K562 (cell line): ENCODE data around the gene FREM3. TPM values are rescaled to one million over a fixed set of nuclear protein-coding genes. Genes with fewer than 3 reads are reported as not detected.

ENCODE experiments used
- ATAC-seq: fragments of 200-7000 bp; cut with Tn5 transposase; 3 replicates; pipeline ENCODE4 v1.9.1; 2020; ENCODE audit warnings: moderate library complexity
- BruUV-seq: library from RNA; stranded (reverse); fragments of 400-500 nt; replicated peaks from 2 replicates; lab custom pipeline; 2021; lab: Mats Ljungman, UMichigan
- CTCF ChIA-PET: fragments of 300-600 bp; formaldehyde crosslinking; extraction: SDS; loops from one replicate; lab custom pipeline; 2021; ENCODE audit warnings: low intra/inter-chr PET ratio; lab: Yijun Ruan, JAX
- POLR2A ChIA-PET: fragments of 300-600, 350-650 bp; sonication (Branson Sonifier 250); formaldehyde crosslinking; extraction: SDS; loops from one replicate; lab custom pipeline; 2021; ENCODE audit warnings: antibody characterized with exemption, inconsistent platforms; lab: Yijun Ruan, JAX
- DNase-seq, 4 experiments: peaks; one replicate each; pipeline versions ENCODE4 v3.0.0 to v3.0.0-alpha.2; 2011 to 2018; ENCODE audit warnings: low spot score in 3 of 4, mixed read lengths in 3 of 4; ENCODE audit errors: extremely low read depth in 1 of 4
- FAIRE-seq: peaks from 2 replicates; lab custom pipeline; 2011; peaks lifted over from hg19 to GRCh38; lab: Jason Lieb, UNC
- H2AFZ ChIP-seq: 2 replicates; pipeline ENCODE4 v1.6.0; 2011; ENCODE audit warnings: low read depth, low read length, control low read depth, inconsistent platforms
- H3K27ac ChIP-seq: fragments of 200-600 bp; 3 replicates; pipeline ENCODE4 v1.8.0; 2011; ENCODE audit warnings: low read depth, mild to moderate bottlenecking, control low read depth, inconsistent platforms, low read length, moderate library complexity, mixed read lengths; ENCODE audit errors: extremely low read depth
- H3K27me3 ChIP-seq, 2 experiments: fragments of 300-600 bp in 1 of 2; 2 replicates in 1 of 2; 3 replicates in 1 of 2; pipeline versions ENCODE4 v1.6.0 to v1.8.0; 2011; ENCODE audit warnings: inconsistent platforms in 2 of 2, low read length in 2 of 2, mild to moderate bottlenecking in 1 of 2, mixed read lengths in 1 of 2, moderate library complexity in 1 of 2; ENCODE audit not compliant: control insufficient read depth in 2 of 2, insufficient read depth in 2 of 2
- H3K36me3 ChIP-seq: fragments of 300-600 bp; 3 replicates; pipeline ENCODE4 v1.8.0; 2011; ENCODE audit warnings: mild to moderate bottlenecking, low read length, inconsistent platforms; ENCODE audit not compliant: control insufficient read depth, insufficient read depth
- H3K4me1 ChIP-seq, 2 experiments: fragments of 200-600 bp in 1 of 2; replicated peaks in 1 of 2; 2 replicates in 1 of 2; 3 replicates in 1 of 2; pipeline versions ENCODE4 v1.5.1 to v1.8.0; 2011; ENCODE audit warnings: inconsistent platforms in 2 of 2, low read length in 2 of 2, mild to moderate bottlenecking in 1 of 2, mixed read lengths in 1 of 2, moderate library complexity in 1 of 2; ENCODE audit not compliant: control insufficient read depth in 2 of 2, insufficient read depth in 2 of 2
- H3K4me2 ChIP-seq: 2 replicates; pipeline ENCODE4 v1.6.1; 2011; ENCODE audit warnings: low read length, control low read depth, inconsistent platforms, mixed read lengths; ENCODE audit not compliant: insufficient read depth
- H3K4me3 ChIP-seq: fragments of 200-600 bp; sonication (generic), shearing (Covaris generic); 2 replicates; pipeline ENCODE4 v1.5.1; 2016; ENCODE audit warnings: control low read depth, inconsistent platforms
- H3K79me2 ChIP-seq: fragments of 200-600 bp; 3 replicates; pipeline ENCODE4 v1.8.0; 2011; ENCODE audit warnings: low read length, inconsistent platforms; ENCODE audit not compliant: control insufficient read depth, insufficient read depth
- H3K9ac ChIP-seq, 2 experiments: 2 replicates each; pipeline versions ENCODE4 v1.6.0 to v1.6.1; 2011; ENCODE audit warnings: low read depth in 2 of 2, low read length in 2 of 2, control low read depth in 1 of 2, inconsistent platforms in 1 of 2, mild to moderate bottlenecking in 1 of 2, mixed read lengths in 1 of 2; ENCODE audit not compliant: insufficient read depth in 1 of 2
- H3K9me1 ChIP-seq: one replicate; pipeline ENCODE4 v1.6.0; 2011; ENCODE audit warnings: inconsistent platforms, mild to moderate bottlenecking, low read length, moderate library complexity; ENCODE audit not compliant: control insufficient read depth, insufficient read depth
- H3K9me3 ChIP-seq: replicated peaks from 2 replicates; pipeline ENCODE4 v1.5.1; 2011; ENCODE audit warnings: low read depth, low read length, inconsistent platforms; ENCODE audit not compliant: control insufficient read depth, insufficient read depth
- H4K20me1 ChIP-seq: replicated peaks from 2 replicates; pipeline ENCODE4 v1.6.1; 2011; ENCODE audit warnings: low read length, inconsistent platforms, mixed read lengths; ENCODE audit not compliant: control insufficient read depth, insufficient read depth
- AFF1 ChIP-seq, 2 experiments: fragments of 450-650 bp; IDR thresholded peaks; 2 replicates each; pipeline ENCODE4 v1.6.1; 2018; ENCODE audit warnings: mild to moderate bottlenecking in 2 of 2, low read depth in 1 of 2; ENCODE audit not compliant: partially characterized antibody in 2 of 2
- ARID3B ChIP-seq: fragments of 250-450 bp; sonication (Bioruptor Pico); IDR thresholded peaks from 2 replicates; pipeline ENCODE4 v1.4.0; 2020; ENCODE audit warnings: borderline replicate concordance
- CTBP1 ChIP-seq: fragments of 450-650 bp; IDR thresholded peaks from 2 replicates; pipeline ENCODE4 v1.6.1; 2016; ENCODE audit warnings: borderline replicate concordance
- CTCF ChIP-seq, 3 experiments: IDR thresholded peaks in 2 of 3; conservative IDR thresholded peaks in 1 of 3; 2 replicates each; pipeline ENCODE4 v1.5.1; 2011 to 2012; ENCODE audit warnings: low read length in 3 of 3, mild to moderate bottlenecking in 3 of 3, control low read depth in 2 of 3, improper control_type of control experiment in 1 of 3, inconsistent platforms in 1 of 3, low read depth in 1 of 3, mixed read lengths in 1 of 3, moderate library complexity in 1 of 3; ENCODE audit not compliant: insufficient read depth in 2 of 3
- DMBX1 ChIP-seq: fragments of 250-450 bp; sonication (Bioruptor Pico); IDR thresholded peaks from 2 replicates; pipeline ENCODE4 v1.8.0; 2022; ENCODE audit warnings: inconsistent platforms, mild to moderate bottlenecking, moderate library complexity, borderline replicate concordance
- PHF20 ChIP-seq: fragments of 450-650 bp; IDR thresholded peaks from 2 replicates; pipeline ENCODE4 v1.6.1; 2018; ENCODE audit not compliant: partially characterized antibody
- PPARD ChIP-seq: fragments of 250-450 bp; sonication (Bioruptor Pico); IDR thresholded peaks from 2 replicates; pipeline ENCODE4 v1.8.0; 2022; ENCODE audit warnings: inconsistent platforms, mild to moderate bottlenecking, moderate library complexity
- TEAD1 ChIP-seq, 2 experiments: fragments of 450-650 bp in 1 of 2; sonication (generic) in 1 of 2; formaldehyde crosslinking; IDR thresholded peaks; 2 replicates each; pipeline versions ENCODE4 v1.4.0 to v1.8.0; 2020 to 2022; ENCODE audit warnings: mild to moderate bottlenecking in 2 of 2, missing genetic modification reagents in 1 of 2
- XRCC5 ChIP-seq: fragments of 200-400 bp; formaldehyde crosslinking; IDR thresholded peaks from 2 replicates; pipeline ENCODE4 v1.6.1; 2017; ENCODE audit warnings: low read depth, mild to moderate bottlenecking, low read length
- ZNF507 ChIP-seq: conservative IDR thresholded peaks from 2 replicates; pipeline ENCODE4 v1.6.1; 2017; ENCODE audit warnings: missing genetic modification characterization, missing compliant biosample characterization
- ZNF766 ChIP-seq: fragments of 200-800 bp; sonication (Bioruptor generic); conservative IDR thresholded peaks from 2 replicates; pipeline ENCODE4 v1.6.1; 2016; ENCODE audit warnings: missing genetic modification characterization, missing compliant biosample characterization
- WGBS: fragments of 100-300 bp; shearing (Covaris generic); methylation state at CpG from one replicate; pipeline ENCODE4 v1.1.6; 2016; ENCODE audit warnings: low coverage, mixed read lengths; ENCODE audit not compliant: insufficient coverage; ENCODE audit errors: missing lambda C conversion rate; 5-methylcytosine and 5-hydroxymethylcytosine counted together
- in situ Hi-C: fragments of 300-500 bp; cut with MboI; formaldehyde crosslinking; loops from 4 replicates; pipeline ENCODE4 v1.15.0; 2018; ENCODE audit warnings: inconsistent platforms, mixed read lengths
- intact Hi-C: fragments of 100-400 bp; cut with micrococcal nuclease; formaldehyde crosslinking; loops from 2 replicates; pipeline ENCODE4 v1.14.2; 2022
- polyA plus RNA-seq, 8 experiments: library from polyadenylated mRNA; depleted of rRNA in 4 of 8; stranded (reverse) in 5 of 8; unstranded in 3 of 8; fragments of >200 nt; fragmentation: Nextera tagmentation in 2 of 8; fragmentation: Illumina TruSeq in 1 of 8; extraction: Ambion mirVana in 2 of 8; extraction: Trizol in 1 of 8; gene quantifications; 2 replicates each; pipeline versions ENCODE4 v1.2.1 to v1.2.3, GENCODE V29; 2011 to 2014; ENCODE audit warnings: inconsistent platforms in 1 of 8, missing spikeins in 1 of 8
- total RNA-seq, 7 experiments: library from RNA; depleted of rRNA in 6 of 7; stranded (reverse); fragments of >200 nt in 6 of 7; fragmentation: Illumina TruSeq in 2 of 7; extraction: Trizol in 2 of 7; gene quantifications; 2 replicates each; pipeline versions ENCODE4 v1.2.1 to v1.2.3, GENCODE V29; 2011 to 2021; ENCODE audit warnings: low replicate concordance in 1 of 7

Gene FREM3
- total and polyA plus RNA-seq, 9 of the 15 experiments (the other 6 are each of a cell fraction or from before 2014, with no cell fraction given) = not detected

- DNase-seq = no peak
- Histone ChIP-seq H3K9ac (no peak overlapping the region), H3K4me3 (no peak overlapping the region), H3K36me3 (no peaks in the 10 kb centered on the region), H3K4me2 (no peak overlapping the region), H3K4me1 (no peaks in the 10 kb centered on the region), H3K9me1 (no peaks in the 10 kb centered on the region), H2AFZ (no peak overlapping the region), H3K27me3 (no peaks in the 10 kb centered on the region), H4K20me1 (no peaks in the 10 kb centered on the region), H3K79me2 (no peaks in the 10 kb centered on the region), H3K27ac (no peak overlapping the region), H3K9me3 (no peaks in the 10 kb centered on the region)
- intact Hi-C loops (no loop called here), in situ Hi-C loops (no loop called here)
- no peak for FAIRE-seq
- POLR2A ChIA-PET = no interaction called here
- no TSS peak for BruUV-seq
- TF ChIP-seq ZNF507 (tag) (no peak), TEAD1 (CRISPR knock-in tag; IDR thresholded peaks at IDR 0.05) (no peak), PPARD (no peak), PHF20 (no peak), CTBP1 (no peak), ARID3B (CRISPR knock-in tag) (no peak), DMBX1 (no peak), CTCF (IDR thresholded peaks at IDR 0.05 in 2 of 3, conservative IDR thresholded peaks at IDR 0.05 in 1 of 3; ENCODE audit: insufficient read depth in 2 of 3, low read depth in 1 of 3, low read length in 3 of 3) (no peak), XRCC5 (no peak), AFF1 (IDR thresholded peaks at IDR 0.05; ENCODE audit: low read depth in 1 of 2, partially characterized antibody in 2 of 2) (no peak), ZNF766 (CRISPR knock-in tag) (no peak)
- ATAC-seq = no peak
- 7% methylated on average over 2 of the region's 2 CpGs for WGBS
- CTCF ChIA-PET = no interaction called here
Observed at GRCh38 chr4:143564472-143564871, 136.0 kb downstream of the FREM3 start.
